ENCODE results near the gene EXTL1.

The EXTL1 gene

GRCh38 chr1:26016953-26017545 lies 4.5 kb upstream of the EXTL1 start:
- Histone ChIP-seq H3K14ac (ENCODE audit: low read length) (no peak overlapping the region), H3K27ac (replicated peaks; ENCODE audit: low read length) (no peak overlapping the region)

GRCh38 chr1:26017606-26018005 lies 4.0 kb upstream of the EXTL1 start:
- Histone ChIP-seq H3K36me3 (replicated peaks in 1 of 2; ENCODE audit: control insufficient read depth in 2 of 2, insufficient read depth in 2 of 2, low read length in 2 of 2) (no peaks in the 10 kb centered on the region), H2BK120ac (ENCODE audit: low read depth, low read length) (no peak overlapping the region), H3K9ac (ENCODE audit: low read depth, low read length, poor library complexity) (no peak overlapping the region), H3K79me1 (ENCODE audit: low read depth, low read length) (no peaks in the 10 kb centered on the region), H3K27ac (replicated peaks; ENCODE audit: low read length) (no peak overlapping the region), H2AK5ac (ENCODE audit: low read depth, low read length) (peak overlapping the region; percentile 51), H3K9me3 (replicated peaks in 1 of 2; ENCODE audit: control insufficient read depth in 2 of 2, insufficient read depth in 1 of 2, low read depth in 1 of 2, low read length in 2 of 2) (no peaks in the 10 kb centered on the region), H2BK15ac (ENCODE audit: low read length) (peak overlapping the region; percentile 82), H4K91ac (ENCODE audit: low read depth, low read length, poor library complexity) (no peak overlapping the region), H3K27me3 (ENCODE audit: control insufficient read depth in 3 of 3, insufficient read depth in 3 of 3, low read depth in 1 of 3, low read length in 3 of 3) (no peaks in the 10 kb centered on the region), H3K4me1 (ENCODE audit: control insufficient read depth in 2 of 2, insufficient read depth in 1 of 2, low read depth in 1 of 2, low read length in 2 of 2) (peaks cover 10 to 49% of the 10 kb centered on the region in 2 donors), H2AFZ (ENCODE audit: low read length) (peak overlapping the region; percentile 3), H3K4ac (ENCODE audit: low read length) (no peak overlapping the region), H3K23ac (ENCODE audit: low read depth, low read length, poor library complexity) (no peak overlapping the region), H3K4me2 (ENCODE audit: insufficient read depth, low read length, poor library complexity, severe bottlenecking) (no peak overlapping the region), H3K4me3 (ENCODE audit: low read length in 2 of 2) (no peak overlapping the region), H2BK5ac (ENCODE audit: low read length) (no peak overlapping the region), H3K18ac (ENCODE audit: low read length) (peak overlapping the region; percentile 21), H3K14ac (ENCODE audit: low read length) (no peak overlapping the region), H2BK12ac (ENCODE audit: low read length) (peak overlapping the region; percentile 24), H4K8ac (ENCODE audit: low read depth, low read length) (no peak overlapping the region)
- no peak for DNase-seq (ENCODE audit: low spot score)
- no CpG with 5 or more reads among the region's 6 CpGs for WGBS, 2 donors (ENCODE audit: extremely low coverage in 2 of 2, insufficient read length in 2 of 2, insufficient replicate concordance in 1 of 2)

More at GRCh38 chr1:26016953-26017545, 4.5 kb upstream of the EXTL1 start:
- H3K23ac ChIP-seq (ENCODE audit: low read depth, low read length, poor library complexity) = no peak overlapping the region
- H3K4ac ChIP-seq (ENCODE audit: low read length) = no peak overlapping the region
- H3K79me1 ChIP-seq (ENCODE audit: low read depth, low read length) = no peaks in the 10 kb centered on the region
- peaks cover 9 to 48% of the 10 kb centered on the region in 2 donors for H3K4me1 ChIP-seq (ENCODE audit: control insufficient read depth in 2 of 2, insufficient read depth in 1 of 2, low read depth in 1 of 2, low read length in 2 of 2)
- H4K8ac ChIP-seq (ENCODE audit: low read depth, low read length) = no peak overlapping the region
- H2AFZ ChIP-seq (ENCODE audit: low read length) = peak overlapping the region; percentile 70
- H3K18ac ChIP-seq (ENCODE audit: low read length) = no peak overlapping the region
- H3K4me3 ChIP-seq (ENCODE audit: low read length in 2 of 2) = no peak overlapping the region
- no peak overlapping the region for H2BK12ac ChIP-seq (ENCODE audit: low read length)
- H4K91ac ChIP-seq (ENCODE audit: low read depth, low read length, poor library complexity) = no peak overlapping the region
- no peak overlapping the region for H3K4me2 ChIP-seq (ENCODE audit: insufficient read depth, low read length, poor library complexity, severe bottlenecking)
- no peak for DNase-seq (ENCODE audit: low spot score)
- H3K36me3 ChIP-seq (replicated peaks in 1 of 2; ENCODE audit: control insufficient read depth in 2 of 2, insufficient read depth in 2 of 2, low read length in 2 of 2) = no peaks in the 10 kb centered on the region
- H3K9me3 ChIP-seq (replicated peaks in 1 of 2; ENCODE audit: control insufficient read depth in 2 of 2, insufficient read depth in 1 of 2, low read depth in 1 of 2, low read length in 2 of 2) = no peaks in the 10 kb centered on the region
- no peak overlapping the region for H2BK120ac ChIP-seq (ENCODE audit: low read depth, low read length)
- no CpG with 5 or more reads among the region's 6 CpGs for WGBS, 2 donors (ENCODE audit: extremely low coverage in 2 of 2, insufficient read length in 2 of 2, insufficient replicate concordance in 1 of 2)
- H3K9ac ChIP-seq (ENCODE audit: low read depth, low read length, poor library complexity) = no peak overlapping the region
- no peak overlapping the region for H2BK15ac ChIP-seq (ENCODE audit: low read length)
- H3K27me3 ChIP-seq (ENCODE audit: control insufficient read depth in 3 of 3, insufficient read depth in 3 of 3, low read depth in 1 of 3, low read length in 3 of 3) = no peaks in the 10 kb centered on the region
- H2BK5ac ChIP-seq (ENCODE audit: low read length) = no peak overlapping the region
- peak overlapping the region; percentile 51 for H2AK5ac ChIP-seq (ENCODE audit: low read depth, low read length)

- no peak overlapping the region for H3K18ac ChIP-seq (ENCODE audit: low read length)
- H3K9ac ChIP-seq (ENCODE audit: low read depth, low read length, poor library complexity) = no peak overlapping the region
- no peaks in the 10 kb centered on the region for H3K9me3 ChIP-seq (replicated peaks in 1 of 2; ENCODE audit: control insufficient read depth in 2 of 2, insufficient read depth in 1 of 2, low read depth in 1 of 2, low read length in 2 of 2)
- H3K14ac ChIP-seq (ENCODE audit: low read length) = no peak overlapping the region
- H2BK120ac ChIP-seq (ENCODE audit: low read depth, low read length) = no peak overlapping the region
- H3K4me3 ChIP-seq (ENCODE audit: low read length in 2 of 2) = no peak overlapping the region
- no peak overlapping the region for H2AK5ac ChIP-seq (ENCODE audit: low read depth, low read length)
- H3K23ac ChIP-seq (ENCODE audit: low read depth, low read length, poor library complexity) = no peak overlapping the region
- H2BK15ac ChIP-seq (ENCODE audit: low read length) = no peak overlapping the region
- no peak overlapping the region for H3K27ac ChIP-seq (replicated peaks; ENCODE audit: low read length)
- peaks cover 0 to 3% (median 0%) of the 10 kb centered on the region in 3 experiments for H3K27me3 ChIP-seq (ENCODE audit: control insufficient read depth in 3 of 3, insufficient read depth in 3 of 3, low read depth in 1 of 3, low read length in 3 of 3)
- H2BK12ac ChIP-seq (ENCODE audit: low read length) = no peak overlapping the region
- H4K91ac ChIP-seq (ENCODE audit: low read depth, low read length, poor library complexity) = no peak overlapping the region
- no peak for DNase-seq (ENCODE audit: low spot score)
- H3K4ac ChIP-seq (ENCODE audit: low read length) = no peak overlapping the region
- no peak overlapping the region for H4K8ac ChIP-seq (ENCODE audit: low read depth, low read length)
- no peaks in the 10 kb centered on the region for H3K79me1 ChIP-seq (ENCODE audit: low read depth, low read length)
- H2BK5ac ChIP-seq (ENCODE audit: low read length) = no peak overlapping the region
- no peaks in the 10 kb centered on the region for H3K36me3 ChIP-seq (replicated peaks in 1 of 2; ENCODE audit: control insufficient read depth in 2 of 2, insufficient read depth in 2 of 2, low read length in 2 of 2)
- H3K4me2 ChIP-seq (ENCODE audit: insufficient read depth, low read length, poor library complexity, severe bottlenecking) = no peak overlapping the region
- H2AFZ ChIP-seq (ENCODE audit: low read length) = peak overlapping the region; percentile 80
- no CpG with 5 or more reads among the region's 8 CpGs for WGBS, 2 donors (ENCODE audit: extremely low coverage in 2 of 2, insufficient read length in 2 of 2, insufficient replicate concordance in 1 of 2)
- peaks cover 10 to 49% of the 10 kb centered on the region in 2 donors for H3K4me1 ChIP-seq (ENCODE audit: control insufficient read depth in 2 of 2, insufficient read depth in 1 of 2, low read depth in 1 of 2, low read length in 2 of 2)
Measured at GRCh38 chr1:26019641-26020315, 1.8 kb upstream of the EXTL1 start.

DNA sequence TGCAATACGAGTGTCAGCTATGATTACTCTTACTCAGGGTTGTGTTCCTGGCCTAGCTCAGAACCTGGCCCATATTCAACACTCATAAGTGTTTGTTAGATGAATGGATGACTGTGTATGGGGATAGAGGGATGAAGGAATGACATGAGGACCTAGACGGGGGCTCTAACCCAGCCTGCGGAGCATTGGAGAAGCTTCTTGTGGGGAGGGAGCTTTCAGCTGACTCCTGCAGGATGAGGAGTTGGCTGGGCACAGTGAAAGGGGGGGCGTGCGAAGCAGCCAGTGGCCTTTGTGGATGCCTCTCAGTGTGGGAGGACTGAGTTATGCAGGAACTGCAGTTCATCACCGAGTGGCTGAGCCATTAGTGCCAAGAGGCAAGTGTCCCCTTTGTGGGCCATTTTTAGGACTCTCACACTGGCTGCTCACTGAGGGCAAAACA lies 1.2 kb upstream of the EXTL1 start:
- H3K27me3 ChIP-seq (ENCODE audit: control insufficient read depth in 3 of 3, insufficient read depth in 3 of 3, low read depth in 1 of 3, low read length in 3 of 3) = peaks cover 0 to 8% (median 0%) of the 10 kb centered on the region in 3 experiments
- H2BK5ac ChIP-seq (ENCODE audit: low read length) = no peak overlapping the region
- H3K4me3 ChIP-seq (ENCODE audit: low read length in 2 of 2) = no peak overlapping the region
- no peak for DNase-seq (ENCODE audit: low spot score)
- H3K27ac ChIP-seq (replicated peaks; ENCODE audit: low read length) = no peak overlapping the region
- H3K36me3 ChIP-seq (replicated peaks in 1 of 2; ENCODE audit: control insufficient read depth in 2 of 2, insufficient read depth in 2 of 2, low read length in 2 of 2) = no peaks in the 10 kb centered on the region
- H3K4ac ChIP-seq (ENCODE audit: low read length) = no peak overlapping the region
- peak overlapping the region; percentile 80 for H2AFZ ChIP-seq (ENCODE audit: low read length)
- H4K91ac ChIP-seq (ENCODE audit: low read depth, low read length, poor library complexity) = no peak overlapping the region
- no peaks in the 10 kb centered on the region for H3K9me3 ChIP-seq (replicated peaks in 1 of 2; ENCODE audit: control insufficient read depth in 2 of 2, insufficient read depth in 1 of 2, low read depth in 1 of 2, low read length in 2 of 2)
- H3K79me1 ChIP-seq (ENCODE audit: low read depth, low read length) = no peaks in the 10 kb centered on the region
- peak overlapping the region; percentile 20 for H3K18ac ChIP-seq (ENCODE audit: low read length)
- H3K14ac ChIP-seq (ENCODE audit: low read length) = no peak overlapping the region
- no peak overlapping the region for H3K4me2 ChIP-seq (ENCODE audit: insufficient read depth, low read length, poor library complexity, severe bottlenecking)
- no peak overlapping the region for H4K8ac ChIP-seq (ENCODE audit: low read depth, low read length)
- H3K23ac ChIP-seq (ENCODE audit: low read depth, low read length, poor library complexity) = no peak overlapping the region
- peaks cover 10 to 49% of the 10 kb centered on the region in 2 donors for H3K4me1 ChIP-seq (ENCODE audit: control insufficient read depth in 2 of 2, insufficient read depth in 1 of 2, low read depth in 1 of 2, low read length in 2 of 2)
- H2BK15ac ChIP-seq (ENCODE audit: low read length) = no peak overlapping the region
- peak overlapping the region; percentile 2 for H2AK5ac ChIP-seq (ENCODE audit: low read depth, low read length)
- H2BK120ac ChIP-seq (ENCODE audit: low read depth, low read length) = no peak overlapping the region
- no peak overlapping the region for H3K9ac ChIP-seq (ENCODE audit: low read depth, low read length, poor library complexity)
- H2BK12ac ChIP-seq (ENCODE audit: low read length) = peak overlapping the region; percentile 4
- WGBS, 2 donors (ENCODE audit: extremely low coverage in 2 of 2, insufficient read length in 2 of 2, insufficient replicate concordance in 1 of 2) = no CpG with 5 or more reads among the region's 6 CpGs

Measured in neuronal stem cell (in vitro differentiated cells).